Body of pancreas (tissue), 4 donors: ENCODE results near the gene DRAM1.

Source experiments
- CTCF ChIP-seq, 7 experiments: fragments of 450-650 bp in 4 of 7; fragments of 200-600 bp in 3 of 7; sonication (generic) in 3 of 7; IDR thresholded peaks; one replicate each; pipeline ENCODE4 v1.5.1; 2016 to 2019; ENCODE audit warnings: antibody characterized with exemption in 7 of 7
- POLR2A ChIP-seq, 3 donors: fragments of 450-650 bp; IDR thresholded peaks; one replicate each; pipeline ENCODE4 v1.6.1; 2016; ENCODE audit warnings: antibody characterized with exemption in 3 of 3, mild to moderate bottlenecking in 2 of 3

- TF ChIP-seq CTCF (IDR thresholded peaks at IDR 0.05) (no peak), POLR2A (IDR thresholded peaks at IDR 0.05) (no peak)
Observed at GRCh38 chr12:101902641-101903040, 25.3 kb downstream of the DRAM1 start.
